ENCODE data around the gene SDC3.

Gene SDC3

GRCh38 chr1:30860320-30860652 lies 48.3 kb downstream of the SDC3 start:
- no peak overlapping the region for H3K4me3 ChIP-seq (ENCODE audit: low read depth, low read length)
- no peaks in the 10 kb centered on the region for H3K36me3 ChIP-seq (ENCODE audit: control insufficient read depth, insufficient read depth, low read length)

GRCh38 chr1:30857964-30858363 lies 50.6 kb downstream of the SDC3 start:
- H3K4me1 ChIP-seq (ENCODE audit: control insufficient read depth, insufficient read depth, low read length): peaks cover 33% of the 10 kb centered on the region
- no peaks in the 10 kb centered on the region for H3K36me3 ChIP-seq (ENCODE audit: control insufficient read depth, insufficient read depth, low read length)
- H3K27me3 ChIP-seq (ENCODE audit: control insufficient read depth, insufficient read depth, low read length): no peaks in the 10 kb centered on the region; the same call in 1 of the 2 replicates
- no peak overlapping the region for H3K9ac ChIP-seq (ENCODE audit: low read depth, low read length)
- H3K4me3 ChIP-seq (ENCODE audit: low read depth, low read length): no peak overlapping the region
- H3K27ac ChIP-seq (ENCODE audit: low read depth, low read length): no peak overlapping the region
- H3K9me3 ChIP-seq (ENCODE audit: control insufficient read depth, insufficient read depth, low read length): no peaks in the 10 kb centered on the region

More at GRCh38 chr1:30860320-30860652, 48.3 kb downstream of the SDC3 start:
- Histone ChIP-seq H3K9ac (ENCODE audit: low read depth, low read length) (no peak overlapping the region), H3K9me3 (ENCODE audit: control insufficient read depth, insufficient read depth, low read length) (no peaks in the 10 kb centered on the region), H3K4me1 (ENCODE audit: control insufficient read depth, insufficient read depth, low read length) (peaks cover 25% of the 10 kb centered on the region), H3K27me3 (ENCODE audit: control insufficient read depth, insufficient read depth, low read length) (no peaks in the 10 kb centered on the region), H3K27ac (ENCODE audit: low read depth, low read length) (no peak overlapping the region)

GRCh38 chr1:30857062-30857461 lies 51.5 kb downstream of the SDC3 start:
- no peaks in the 10 kb centered on the region; the same call in 1 of the 2 replicates for H3K27me3 ChIP-seq (ENCODE audit: control insufficient read depth, insufficient read depth, low read length)
- no peak overlapping the region for H3K4me3 ChIP-seq (ENCODE audit: low read depth, low read length)
- no peak overlapping the region for H3K9ac ChIP-seq (ENCODE audit: low read depth, low read length)
- no peak overlapping the region for H3K27ac ChIP-seq (ENCODE audit: low read depth, low read length)
- no peaks in the 10 kb centered on the region for H3K9me3 ChIP-seq (ENCODE audit: control insufficient read depth, insufficient read depth, low read length)
- H3K36me3 ChIP-seq (ENCODE audit: control insufficient read depth, insufficient read depth, low read length): no peaks in the 10 kb centered on the region
- peaks cover 33% of the 10 kb centered on the region for H3K4me1 ChIP-seq (ENCODE audit: control insufficient read depth, insufficient read depth, low read length)

GRCh38 chr1:30856260-30856790 lies 52.2 kb downstream of the SDC3 start:
- Histone ChIP-seq H3K4me3 (ENCODE audit: low read depth, low read length) (no peak overlapping the region), H3K4me1 (ENCODE audit: control insufficient read depth, insufficient read depth, low read length) (peaks cover 33% of the 10 kb centered on the region), H3K36me3 (ENCODE audit: control insufficient read depth, insufficient read depth, low read length) (no peaks in the 10 kb centered on the region), H3K27ac (ENCODE audit: low read depth, low read length) (no peak overlapping the region), H3K9me3 (ENCODE audit: control insufficient read depth, insufficient read depth, low read length) (no peaks in the 10 kb centered on the region), H3K27me3 (ENCODE audit: control insufficient read depth, insufficient read depth, low read length) (no peaks in the 10 kb centered on the region; the same call in 1 of the 2 replicates), H3K9ac (ENCODE audit: low read depth, low read length) (no peak overlapping the region)

GRCh38 chr1:30855686-30856259 lies 52.8 kb downstream of the SDC3 start:
- H3K4me3 ChIP-seq (ENCODE audit: low read depth, low read length): no peak overlapping the region
- no peaks in the 10 kb centered on the region for H3K9me3 ChIP-seq (ENCODE audit: control insufficient read depth, insufficient read depth, low read length)
- H3K27ac ChIP-seq (ENCODE audit: low read depth, low read length): no peak overlapping the region
- no peaks in the 10 kb centered on the region for H3K36me3 ChIP-seq (ENCODE audit: control insufficient read depth, insufficient read depth, low read length)
- H3K9ac ChIP-seq (ENCODE audit: low read depth, low read length): no peak overlapping the region
- H3K4me1 ChIP-seq (ENCODE audit: control insufficient read depth, insufficient read depth, low read length): peaks cover 33% of the 10 kb centered on the region
- H3K27me3 ChIP-seq (ENCODE audit: control insufficient read depth, insufficient read depth, low read length): no peaks in the 10 kb centered on the region; the same call in 1 of the 2 replicates

GRCh38 chr1:30853350-30853749 lies 55.2 kb downstream of the SDC3 start:
- Histone ChIP-seq H3K9me3 (ENCODE audit: control insufficient read depth, insufficient read depth, low read length) (no peaks in the 10 kb centered on the region), H3K4me1 (ENCODE audit: control insufficient read depth, insufficient read depth, low read length) (peaks cover 24% of the 10 kb centered on the region), H3K36me3 (ENCODE audit: control insufficient read depth, insufficient read depth, low read length) (no peaks in the 10 kb centered on the region), H3K27me3 (ENCODE audit: control insufficient read depth, insufficient read depth, low read length) (no peaks in the 10 kb centered on the region; the same call in 1 of the 2 replicates), H3K27ac (ENCODE audit: low read depth, low read length) (no peak overlapping the region), H3K9ac (ENCODE audit: low read depth, low read length) (no peak overlapping the region), H3K4me3 (ENCODE audit: low read depth, low read length) (no peak overlapping the region)

- Histone ChIP-seq H3K9ac (ENCODE audit: low read depth, low read length) (no peak overlapping the region), H3K4me1 (ENCODE audit: control insufficient read depth, insufficient read depth, low read length) (peaks cover 30% of the 10 kb centered on the region), H3K4me3 (ENCODE audit: low read depth, low read length) (no peak overlapping the region), H3K27ac (ENCODE audit: low read depth, low read length) (no peak overlapping the region), H3K27me3 (ENCODE audit: control insufficient read depth, insufficient read depth, low read length) (no peaks in the 10 kb centered on the region; the same call in 1 of the 2 replicates), H3K36me3 (ENCODE audit: control insufficient read depth, insufficient read depth, low read length) (no peaks in the 10 kb centered on the region), H3K9me3 (ENCODE audit: control insufficient read depth, insufficient read depth, low read length) (no peaks in the 10 kb centered on the region)
These were observed 56.5 kb downstream of the SDC3 start for GRCh38 chr1:30852026-30852425.

GRCh38 chr1:30851286-30851685 lies 57.3 kb downstream of the SDC3 start:
- Histone ChIP-seq H3K36me3 (ENCODE audit: control insufficient read depth, insufficient read depth, low read length) (no peaks in the 10 kb centered on the region), H3K4me1 (ENCODE audit: control insufficient read depth, insufficient read depth, low read length) (peaks cover 27% of the 10 kb centered on the region), H3K27me3 (ENCODE audit: control insufficient read depth, insufficient read depth, low read length) (no peaks in the 10 kb centered on the region; the same call in 1 of the 2 replicates), H3K9ac (ENCODE audit: low read depth, low read length) (no peak overlapping the region), H3K9me3 (ENCODE audit: control insufficient read depth, insufficient read depth, low read length) (no peaks in the 10 kb centered on the region), H3K27ac (ENCODE audit: low read depth, low read length) (no peak overlapping the region), H3K4me3 (ENCODE audit: low read depth, low read length) (no peak overlapping the region)

GRCh38 chr1:30850607-30851006 lies 58.0 kb downstream of the SDC3 start:
- no peak overlapping the region for H3K9ac ChIP-seq (ENCODE audit: low read depth, low read length)
- H3K4me1 ChIP-seq (ENCODE audit: control insufficient read depth, insufficient read depth, low read length): peaks cover 26% of the 10 kb centered on the region
- no peaks in the 10 kb centered on the region for H3K9me3 ChIP-seq (ENCODE audit: control insufficient read depth, insufficient read depth, low read length)
- no peaks in the 10 kb centered on the region; the same call in 1 of the 2 replicates for H3K27me3 ChIP-seq (ENCODE audit: control insufficient read depth, insufficient read depth, low read length)
- H3K36me3 ChIP-seq (ENCODE audit: control insufficient read depth, insufficient read depth, low read length): no peaks in the 10 kb centered on the region
- H3K27ac ChIP-seq (ENCODE audit: low read depth, low read length): no peak overlapping the region
- no peak overlapping the region for H3K4me3 ChIP-seq (ENCODE audit: low read depth, low read length)

GRCh38 chr1:30848130-30848529 lies 60.4 kb downstream of the SDC3 start:
- Histone ChIP-seq H3K4me3 (ENCODE audit: low read depth, low read length) (no peak overlapping the region), H3K9ac (ENCODE audit: low read depth, low read length) (no peak overlapping the region), H3K4me1 (ENCODE audit: control insufficient read depth, insufficient read depth, low read length) (peaks cover 29% of the 10 kb centered on the region), H3K27ac (ENCODE audit: low read depth, low read length) (no peak overlapping the region), H3K36me3 (ENCODE audit: control insufficient read depth, insufficient read depth, low read length) (no peaks in the 10 kb centered on the region), H3K27me3 (ENCODE audit: control insufficient read depth, insufficient read depth, low read length) (no peaks in the 10 kb centered on the region; the same call in 1 of the 2 replicates), H3K9me3 (ENCODE audit: control insufficient read depth, insufficient read depth, low read length) (no peaks in the 10 kb centered on the region)

- no peak overlapping the region for H3K9ac ChIP-seq (ENCODE audit: low read depth, low read length)
These were observed 61.1 kb downstream of the SDC3 start for GRCh38 chr1:30847358-30847972.

More at GRCh38 chr1:30847358-30847972, 61.1 kb downstream of the SDC3 start:
- no peaks in the 10 kb centered on the region for H3K36me3 ChIP-seq (ENCODE audit: control insufficient read depth, insufficient read depth, low read length)
- no peaks in the 10 kb centered on the region for H3K9me3 ChIP-seq (ENCODE audit: control insufficient read depth, insufficient read depth, low read length)
- H3K27me3 ChIP-seq (ENCODE audit: control insufficient read depth, insufficient read depth, low read length): no peaks in the 10 kb centered on the region; the same call in 1 of the 2 replicates
- H3K4me1 ChIP-seq (ENCODE audit: control insufficient read depth, insufficient read depth, low read length): peaks cover 29% of the 10 kb centered on the region
- peak overlapping the region; percentile 59 for H3K27ac ChIP-seq (ENCODE audit: low read depth, low read length)
- H3K4me3 ChIP-seq (ENCODE audit: low read depth, low read length): no peak overlapping the region

Measured in HUES48 (cell line).